SJCRH30 (cell line): Measurements from ENCODE around the gene SINHCAF. TPM values are rescaled to one million over a fixed set of nuclear protein-coding genes. Genes with fewer than 3 reads are reported as not detected.

ENCODE experiments used
- DNase-seq, 2 experiments: peaks; one replicate each; pipeline ENCODE4 v3.0.0-alpha.2; 2015 to 2020
- H3K27ac ChIP-seq: fragments of 250-450 bp; sonication (Bioruptor Pico); 2 replicates; pipeline ENCODE4 v1.5.1; 2020; ENCODE audit warnings: mild to moderate bottlenecking, moderate library complexity
- H3K27me3 ChIP-seq: fragments of 250-450 bp; sonication (Bioruptor Pico); 2 replicates; pipeline ENCODE4 v1.5.1; 2020; ENCODE audit warnings: mild to moderate bottlenecking, moderate library complexity
- H3K36me3 ChIP-seq: fragments of 250-450 bp; sonication (Bioruptor Pico); 2 replicates; pipeline ENCODE4 v1.5.1; 2020; ENCODE audit warnings: mild to moderate bottlenecking, moderate library complexity
- H3K4me1 ChIP-seq: fragments of 250-450 bp; sonication (Bioruptor Pico); 2 replicates; pipeline ENCODE4 v1.5.1; 2020; ENCODE audit warnings: mild to moderate bottlenecking, moderate library complexity
- H3K4me3 ChIP-seq: fragments of 250-450 bp; sonication (Bioruptor Pico); 2 replicates; pipeline ENCODE4 v1.5.1; 2020; ENCODE audit warnings: mild to moderate bottlenecking, moderate library complexity
- H3K9me3 ChIP-seq: fragments of 250-450 bp; sonication (Bioruptor Pico); replicated peaks from 2 replicates; pipeline ENCODE4 v1.5.1; 2020; ENCODE audit warnings: mild to moderate bottlenecking, moderate library complexity
- total RNA-seq: library from RNA; depleted of rRNA; stranded (reverse); fragments of >200 nt; shearing (Covaris generic); gene quantifications from 2 replicates; pipeline ENCODE4 v1.2.3, GENCODE V29; 2014

Gene SINHCAF
- total RNA-seq, 1 experiment from 2014 or later = 105 TPM

GRCh38 chr12:31322801-31323207, 3.1 kb downstream of the SINHCAF start:
- DNase-seq = peak; percentile 11 to 33
- Histone ChIP-seq H3K36me3 (no peaks in the 10 kb centered on the region), H3K27me3 (no peaks in the 10 kb centered on the region), H3K9me3 (no peaks in the 10 kb centered on the region), H3K4me3 (peak overlapping the region; percentile 82), H3K27ac (peak overlapping the region; percentile 88), H3K4me1 (peaks cover 14% of the 10 kb centered on the region)

DNA sequence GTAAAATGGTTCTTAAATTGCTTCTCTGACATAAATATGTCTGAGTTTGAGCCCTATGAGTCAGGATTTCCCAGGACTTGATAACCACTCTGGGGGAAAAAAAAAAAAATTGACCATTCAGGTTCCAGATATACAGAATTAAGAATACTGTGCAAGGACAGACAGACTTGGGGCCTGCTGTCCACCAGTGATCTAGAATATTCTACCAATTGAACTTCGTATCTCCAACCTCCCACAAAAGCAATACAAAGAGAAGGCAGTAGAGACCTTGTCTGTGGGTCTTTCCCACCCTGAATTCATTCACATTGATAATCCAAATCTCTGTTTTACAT, 4.1 kb downstream of the SINHCAF start:
- DNase-seq = no peak
- Histone ChIP-seq H3K4me3 (no peak overlapping the region), H3K4me1 (peaks cover 16% of the 10 kb centered on the region)

DNA sequence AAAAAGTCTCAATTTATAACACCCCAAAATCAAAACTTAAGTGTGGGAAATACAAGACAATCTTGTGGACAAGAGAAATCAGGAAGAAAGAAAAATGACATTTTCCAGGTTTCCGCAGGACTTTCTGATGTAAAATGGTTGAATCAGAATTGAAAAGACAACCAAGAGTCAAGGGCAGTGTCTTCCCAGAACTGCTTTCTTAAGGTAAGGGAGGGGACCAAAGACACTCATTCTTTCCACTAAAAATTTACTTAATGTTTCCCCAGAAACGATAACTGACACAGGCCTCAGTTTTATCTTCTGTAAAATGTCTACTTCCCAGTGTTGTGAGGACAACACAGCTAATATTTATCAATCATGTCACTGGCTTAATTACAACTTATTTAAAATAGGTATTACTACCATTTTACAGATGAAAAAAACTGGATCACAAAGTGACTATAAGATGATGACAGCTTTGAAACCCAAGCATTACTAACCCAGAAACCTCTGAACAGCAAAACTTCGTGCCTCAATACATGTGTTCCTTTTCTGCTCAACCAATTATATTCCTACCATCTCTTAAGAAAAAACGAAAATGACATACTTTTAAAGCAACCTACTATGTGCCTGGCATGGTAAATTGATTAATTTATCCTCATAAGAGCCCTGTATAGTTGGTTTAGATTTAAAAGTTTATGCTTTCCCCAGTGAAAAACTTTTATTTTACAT, 4.6 kb downstream of the SINHCAF start:
- no peaks in the 10 kb centered on the region for H3K9me3 ChIP-seq
- H3K4me1 ChIP-seq = peaks cover 14% of the 10 kb centered on the region
- H3K27me3 ChIP-seq = no peaks in the 10 kb centered on the region
- H3K4me3 ChIP-seq = no peak overlapping the region
- H3K27ac ChIP-seq = no peak overlapping the region
- no peak for DNase-seq
- no peaks in the 10 kb centered on the region for H3K36me3 ChIP-seq

More for the DNA sequence above, 4.1 kb downstream of the SINHCAF start:
- no peaks in the 10 kb centered on the region for H3K36me3 ChIP-seq
- no peak overlapping the region for H3K27ac ChIP-seq
- no peaks in the 10 kb centered on the region for H3K9me3 ChIP-seq
- H3K27me3 ChIP-seq = no peaks in the 10 kb centered on the region

GRCh38 chr12:31318657-31319269, 7.2 kb downstream of the SINHCAF start:
- Histone ChIP-seq H3K4me1 (peaks cover 14% of the 10 kb centered on the region), H3K9me3 (0 out of 2 replicates have a peak, but pooled peaks cover 2% of the 10 kb centered on the region), H3K27ac (no peak overlapping the region), H3K27me3 (no peaks in the 10 kb centered on the region), H3K4me3 (no peak overlapping the region), H3K36me3 (peaks cover 9% of the 10 kb centered on the region; the same call in 1 of the 2 replicates)
- DNase-seq = no peak

- Histone ChIP-seq H3K9me3 (0 out of 2 replicates have a peak, but pooled peaks cover 2% of the 10 kb centered on the region), H3K27ac (no peak overlapping the region), H3K36me3 (peaks cover 10% of the 10 kb centered on the region; the same call in 1 of the 2 replicates), H3K27me3 (no peaks in the 10 kb centered on the region), H3K4me3 (no peak overlapping the region), H3K4me1 (peaks cover 9% of the 10 kb centered on the region)
- no peak for DNase-seq
Observed at GRCh38 chr12:31317471-31318395, 8.2 kb downstream of the SINHCAF start.

DNA sequence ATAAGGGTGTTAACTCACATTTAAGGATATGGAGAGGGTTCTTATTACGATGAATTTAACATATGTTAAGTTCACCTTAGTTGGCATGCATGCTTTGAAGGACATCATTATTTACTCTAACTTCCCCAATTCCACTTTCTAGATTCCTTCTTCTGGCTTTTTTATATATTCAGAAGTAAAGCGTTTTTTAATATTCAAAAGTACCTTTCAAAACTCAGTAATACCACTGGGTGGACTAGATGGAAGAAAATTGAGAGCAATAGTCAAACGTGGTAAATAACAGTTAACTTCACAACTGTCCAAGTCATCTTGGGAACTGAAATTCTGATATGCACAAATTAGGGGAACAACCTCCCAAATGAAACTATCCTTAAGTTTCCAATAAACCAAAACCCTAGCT, 9.1 kb downstream of the SINHCAF start:
- Histone ChIP-seq H3K9me3 (0 out of 2 replicates have a peak, but pooled peaks cover 2% of the 10 kb centered on the region), H3K36me3 (peaks cover 13% of the 10 kb centered on the region), H3K27me3 (no peaks in the 10 kb centered on the region), H3K4me1 (0 out of 2 replicates have a peak, but pooled peaks cover 3% of the 10 kb centered on the region), H3K4me3 (no peak overlapping the region), H3K27ac (no peak overlapping the region)
- DNase-seq = no peak

DNA sequence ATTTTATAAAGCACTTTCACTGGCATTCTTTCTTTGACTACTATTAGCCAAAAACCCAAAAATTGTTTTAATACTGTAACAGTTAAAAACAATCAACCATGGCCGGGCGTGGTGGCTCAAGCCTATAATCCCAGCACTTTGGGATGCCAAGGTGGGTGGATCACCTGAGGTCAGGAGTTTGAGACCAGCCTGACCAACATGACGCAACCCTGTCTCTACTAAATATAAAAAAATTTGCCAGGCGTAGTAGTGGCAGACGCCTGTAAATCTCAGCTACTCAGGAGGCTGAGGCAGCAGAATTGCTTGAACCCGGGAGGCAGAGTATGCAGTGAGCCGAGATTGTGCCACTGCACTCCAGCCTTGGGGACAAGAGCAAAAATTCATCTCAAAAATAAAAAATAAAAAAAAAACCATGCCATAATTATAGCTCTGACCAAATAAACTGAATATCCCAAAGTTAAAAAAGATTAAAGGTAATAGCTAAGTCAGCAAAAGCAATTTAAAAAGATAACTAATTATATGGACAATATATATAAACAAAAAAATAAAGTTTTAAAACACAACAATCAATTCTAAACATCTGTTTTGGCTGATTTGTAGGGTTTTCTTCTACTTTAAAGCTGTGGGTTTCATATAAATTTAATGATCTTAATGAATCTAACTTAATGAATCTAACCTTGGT, 10.0 kb downstream of the SINHCAF start:
- H3K27me3 ChIP-seq = no peaks in the 10 kb centered on the region
- no peak overlapping the region for H3K27ac ChIP-seq
- H3K9me3 ChIP-seq = 0 out of 2 replicates have a peak, but pooled peaks cover 2% of the 10 kb centered on the region
- 0 out of 2 replicates have a peak, but pooled peaks cover 3% of the 10 kb centered on the region for H3K4me1 ChIP-seq
- H3K4me3 ChIP-seq = no peak overlapping the region
- no peak for DNase-seq
- H3K36me3 ChIP-seq = peaks cover 13% of the 10 kb centered on the region

DNA sequence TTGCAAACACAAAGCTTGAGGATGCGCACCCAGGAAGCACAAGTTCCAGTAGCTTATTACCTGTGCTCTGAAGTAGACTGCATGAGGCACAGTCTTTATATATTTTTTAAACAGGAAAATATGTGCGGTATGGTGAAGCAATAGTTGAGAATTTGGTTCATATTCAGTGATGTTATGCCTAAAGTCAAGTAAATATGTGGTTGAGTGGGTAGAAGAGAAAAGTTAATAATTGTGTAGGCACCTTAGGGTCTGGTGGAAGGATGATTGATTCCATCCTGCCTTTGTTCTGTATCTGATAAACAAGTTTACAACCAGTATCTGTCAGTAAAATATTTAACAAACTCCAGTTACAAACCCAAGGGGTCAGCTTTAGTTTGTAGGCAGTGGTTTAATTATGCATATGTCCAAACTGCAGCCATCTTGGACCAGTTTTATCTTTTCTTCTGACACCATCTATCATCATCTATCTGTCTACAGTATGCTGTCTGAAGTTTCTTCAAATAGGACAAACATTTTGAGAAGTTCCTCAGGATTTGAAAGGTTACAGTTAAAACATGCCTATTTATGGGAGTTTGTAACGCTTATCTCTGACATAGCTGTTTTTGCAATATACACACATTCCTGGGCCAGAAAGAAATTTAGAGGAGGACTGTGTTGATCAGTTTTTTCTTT, 10.8 kb downstream of the SINHCAF start:
- no peak overlapping the region for H3K27ac ChIP-seq
- peaks cover 15% of the 10 kb centered on the region for H3K36me3 ChIP-seq
- 0 out of 2 replicates have a peak, but pooled peaks cover 3% of the 10 kb centered on the region for H3K4me1 ChIP-seq
- H3K9me3 ChIP-seq = 0 out of 2 replicates have a peak, but pooled peaks cover 2% of the 10 kb centered on the region
- no peak overlapping the region for H3K4me3 ChIP-seq
- DNase-seq = no peak
- H3K27me3 ChIP-seq = no peaks in the 10 kb centered on the region

GRCh38 chr12:31312431-31312830, 13.5 kb downstream of the SINHCAF start:
- Histone ChIP-seq H3K36me3 (peaks cover 15% of the 10 kb centered on the region), H3K27ac (no peak overlapping the region), H3K4me1 (peaks cover 3% of the 10 kb centered on the region; the same call in 1 of the 2 replicates), H3K27me3 (no peaks in the 10 kb centered on the region), H3K9me3 (0 out of 2 replicates have a peak, but pooled peaks cover 2% of the 10 kb centered on the region), H3K4me3 (no peak overlapping the region)
- DNase-seq = no peak

DNA sequence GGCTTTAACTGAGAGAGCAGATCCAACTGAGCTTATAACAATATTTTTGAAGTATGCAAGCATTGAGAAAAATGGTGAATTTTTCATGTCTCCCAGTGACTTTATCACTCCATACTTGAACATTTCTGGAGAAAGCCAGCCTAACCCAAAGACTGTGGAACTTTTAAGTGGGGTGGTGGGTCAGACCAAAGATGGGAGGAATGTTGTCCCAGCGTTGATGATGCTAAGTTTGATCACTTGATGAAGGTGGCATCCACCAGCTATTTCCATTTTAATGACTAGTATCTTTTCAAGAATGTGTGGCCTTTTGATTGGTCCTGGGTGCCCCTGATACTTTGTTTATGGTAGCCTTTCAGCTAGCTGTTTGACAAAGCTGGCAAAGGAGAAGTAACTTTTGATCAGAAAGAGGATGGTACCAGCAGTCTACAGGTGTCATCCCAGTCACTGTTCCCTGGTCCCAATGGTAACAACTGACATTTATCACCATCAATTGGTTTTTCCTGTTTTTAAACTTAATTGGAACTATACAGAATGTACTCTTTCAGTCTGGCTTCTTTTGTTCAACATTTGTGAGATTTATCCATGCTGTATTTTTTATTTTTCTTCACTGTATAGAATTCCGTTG, 14.2 kb downstream of the SINHCAF start:
- Histone ChIP-seq H3K36me3 (peaks cover 15% of the 10 kb centered on the region), H3K4me3 (no peak overlapping the region), H3K4me1 (peaks cover 3% of the 10 kb centered on the region; the same call in 1 of the 2 replicates), H3K27ac (no peak overlapping the region), H3K9me3 (0 out of 2 replicates have a peak, but pooled peaks cover 5% of the 10 kb centered on the region), H3K27me3 (no peaks in the 10 kb centered on the region)
- no peak for DNase-seq

DNA sequence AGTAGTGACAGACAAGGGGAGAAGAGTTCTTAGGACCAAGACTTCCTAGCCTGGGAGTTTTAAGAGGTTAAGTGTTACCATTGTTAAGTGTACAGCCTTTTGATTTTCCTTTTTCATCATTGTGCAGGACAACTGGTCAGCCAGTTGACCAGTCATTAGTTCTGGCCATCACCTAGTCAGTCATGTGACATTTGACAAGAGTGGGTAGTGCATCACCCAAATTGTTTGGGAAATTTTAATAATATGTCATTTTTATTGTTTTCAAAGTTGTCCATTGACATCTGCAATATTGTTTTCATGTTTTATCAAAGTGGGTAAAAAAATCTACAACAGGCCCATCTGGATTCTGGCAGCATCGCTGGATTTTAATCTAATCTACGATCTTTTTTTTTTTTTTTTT, 15.5 kb downstream of the SINHCAF start:
- no peaks in the 10 kb centered on the region for H3K27me3 ChIP-seq
- 0 out of 2 replicates have a peak, but pooled peaks cover 5% of the 10 kb centered on the region for H3K9me3 ChIP-seq
- no peak overlapping the region for H3K27ac ChIP-seq
- DNase-seq = no peak
- peaks cover 17% of the 10 kb centered on the region for H3K36me3 ChIP-seq
- no peak overlapping the region for H3K4me3 ChIP-seq
- H3K4me1 ChIP-seq = peaks cover 3% of the 10 kb centered on the region; the same call in 1 of the 2 replicates

- DNase-seq = no peak
- H3K27ac ChIP-seq = no peak overlapping the region
- peaks cover 3% of the 10 kb centered on the region; the same call in 1 of the 2 replicates for H3K4me1 ChIP-seq
- no peaks in the 10 kb centered on the region for H3K27me3 ChIP-seq
- peaks cover 18% of the 10 kb centered on the region for H3K36me3 ChIP-seq
- no peak overlapping the region for H3K4me3 ChIP-seq
- H3K9me3 ChIP-seq = 0 out of 2 replicates have a peak, but pooled peaks cover 3% of the 10 kb centered on the region
Observed at GRCh38 chr12:31309279-31309678, 16.7 kb downstream of the SINHCAF start.

- Histone ChIP-seq H3K4me1 (peaks cover 3% of the 10 kb centered on the region; the same call in 1 of the 2 replicates), H3K9me3 (0 out of 2 replicates have a peak, but pooled peaks cover 3% of the 10 kb centered on the region), H3K27me3 (no peaks in the 10 kb centered on the region), H3K4me3 (no peak overlapping the region), H3K36me3 (peaks cover 23% of the 10 kb centered on the region), H3K27ac (no peak overlapping the region)
- no peak for DNase-seq
Observed at GRCh38 chr12:31308116-31308515, 17.8 kb downstream of the SINHCAF start.
